Fibroblast of skin of left biceps (primary cell): ENCODE data around the gene EOGT.

Experiments
- DNase-seq, 2 experiments: peaks; one replicate each; pipeline ENCODE4 v3.0.0-alpha.2; 2013; ENCODE audit warnings: low read depth in 2 of 2

The EOGT gene

DNA sequence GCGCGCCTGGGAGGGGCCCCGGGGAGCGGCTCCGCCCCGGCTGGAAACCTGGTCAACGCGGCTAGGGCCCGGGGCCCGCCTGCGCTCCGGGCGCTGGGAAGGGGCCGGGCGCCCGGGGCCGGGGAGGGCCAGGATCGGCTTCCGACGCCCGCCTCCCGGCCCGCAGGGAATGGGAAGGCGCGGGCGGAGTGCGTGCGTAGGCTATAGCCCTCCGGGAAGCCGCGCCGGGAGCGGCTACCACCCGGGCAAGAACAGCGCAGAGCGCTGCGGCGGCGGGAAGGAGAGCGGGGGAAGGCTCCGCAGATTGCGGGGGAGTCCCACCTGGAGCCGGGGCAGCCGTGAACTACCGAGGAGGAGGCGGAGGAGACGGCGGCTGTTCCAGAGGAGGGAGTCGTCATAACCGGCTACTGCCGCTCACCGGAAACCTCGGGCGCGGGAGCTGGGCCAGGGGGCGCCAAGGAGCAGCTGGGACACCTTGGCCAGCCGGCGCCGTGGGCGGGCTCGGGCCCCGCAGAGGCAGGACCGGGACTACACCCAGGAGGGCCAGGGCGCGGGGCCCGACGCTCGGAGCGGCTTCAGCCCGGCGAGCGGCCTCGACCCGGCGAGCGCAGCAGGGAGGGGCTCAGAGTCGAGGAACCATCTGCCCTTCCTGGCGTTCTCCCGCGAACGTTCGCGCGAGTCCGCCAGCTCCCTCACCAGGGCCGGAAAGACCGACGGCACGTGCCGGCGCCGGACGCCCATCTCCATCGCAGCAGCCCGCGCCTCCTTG, at the start of gene EOGT:
Gene EOGT, minus strand, starts transcription at position 432 of the 769 bp plus-strand sequence. CDS start 3,838 bp downstream, outside the sequence.
- peak; percentile 53 to 57 for DNase-seq

DNA sequence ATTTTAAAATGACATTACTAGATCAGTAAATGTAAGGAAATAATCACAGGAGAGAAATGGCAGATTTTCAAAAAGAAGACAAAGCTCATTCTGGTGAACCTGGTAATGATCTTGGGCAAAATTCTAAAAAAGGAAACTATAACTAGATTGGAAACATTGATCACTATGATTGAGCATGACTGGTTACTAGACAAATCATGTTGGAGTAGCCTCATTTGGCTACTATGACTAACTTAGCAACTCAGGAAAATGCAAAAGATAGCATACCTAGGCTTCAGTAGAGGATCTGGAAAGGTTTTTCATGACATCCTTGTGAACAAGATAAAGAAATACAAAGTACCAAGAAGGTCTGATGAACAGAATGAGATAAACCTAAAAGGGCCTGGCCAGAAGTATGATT, 46.2 kb upstream of the EOGT start:
- DNase-seq: no peak

- DNase-seq: no peak
These were observed 45.4 kb upstream of the EOGT start for GRCh38 chr3:69058947-69059224.

GRCh38 chr3:69058180-69058946, 44.9 kb upstream of the EOGT start:
- no peak for DNase-seq

- no peak for DNase-seq
These were observed 39.0 kb upstream of the EOGT start for GRCh38 chr3:69052472-69052898.

- DNase-seq: peak; percentile 97
These were observed 38.4 kb upstream of the EOGT start, which contains the start of gene TMF1 for GRCh38 chr3:69051756-69052471. TMF1 (minus strand) TSS chr3:69052333; CDS start chr3:69052086, 247 bp downstream.

DNA sequence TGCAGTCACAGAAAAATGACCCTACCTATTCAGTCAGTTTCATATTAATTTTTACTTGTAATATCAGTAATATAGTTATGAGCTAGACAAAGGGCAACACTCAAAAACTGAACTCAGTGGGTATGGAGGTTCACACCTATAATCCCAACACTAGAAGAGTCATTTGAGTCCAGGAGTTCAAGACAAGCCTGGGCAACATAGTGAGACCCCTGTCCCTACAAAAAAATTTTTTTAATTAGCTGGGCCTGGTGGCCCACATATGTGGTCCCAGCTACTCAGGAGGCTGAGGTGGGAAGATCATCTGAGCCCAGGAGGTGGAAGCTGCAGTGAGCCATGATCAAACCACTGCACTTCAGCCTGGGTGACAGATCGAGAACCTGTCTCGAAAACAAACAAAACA, 35.5 kb upstream of the EOGT start:
- no peak for DNase-seq

DNA sequence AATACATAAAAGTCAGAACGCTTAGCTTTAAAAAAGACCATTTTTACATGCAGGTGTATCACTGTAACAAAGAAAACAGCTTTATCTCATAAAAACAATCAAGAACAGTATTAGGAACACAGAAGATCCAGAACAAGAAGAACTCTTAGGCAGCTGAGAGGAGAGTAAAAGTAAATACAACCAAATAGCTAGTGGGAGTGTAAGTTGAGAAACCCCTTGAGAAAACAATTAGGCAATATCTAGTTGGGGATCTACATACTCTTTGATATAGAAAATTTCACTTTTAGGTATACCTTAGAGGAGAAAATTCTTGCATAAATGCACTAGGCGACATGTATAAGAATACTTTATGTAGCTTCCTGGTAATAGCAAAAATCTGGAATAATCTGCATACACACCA, 31.1 kb upstream of the EOGT start:
- DNase-seq: no peak

GRCh38 chr3:69033470-69033869, 20.0 kb upstream of the EOGT start:
- DNase-seq: peak; percentile 49 to 52

DNA sequence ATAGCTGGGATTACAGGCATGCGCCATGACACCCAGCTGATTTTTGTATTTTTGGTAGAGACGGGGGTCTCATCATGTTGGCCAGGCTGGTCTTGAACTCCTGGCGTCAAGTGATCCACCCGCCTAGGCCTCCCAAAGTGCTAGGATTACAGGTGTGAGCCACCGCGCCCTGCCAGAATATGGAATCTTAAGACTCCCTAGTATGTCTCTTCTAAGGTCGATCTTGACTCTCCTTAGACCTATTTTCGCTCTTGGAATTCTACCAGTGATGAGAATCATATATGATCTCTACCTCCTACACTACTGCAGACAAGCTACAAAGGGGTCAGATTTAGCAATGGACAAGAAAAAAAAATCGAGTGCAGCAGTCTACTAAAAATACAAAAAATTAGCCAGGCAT, 19.3 kb upstream of the EOGT start:
- DNase-seq: no peak

DNA sequence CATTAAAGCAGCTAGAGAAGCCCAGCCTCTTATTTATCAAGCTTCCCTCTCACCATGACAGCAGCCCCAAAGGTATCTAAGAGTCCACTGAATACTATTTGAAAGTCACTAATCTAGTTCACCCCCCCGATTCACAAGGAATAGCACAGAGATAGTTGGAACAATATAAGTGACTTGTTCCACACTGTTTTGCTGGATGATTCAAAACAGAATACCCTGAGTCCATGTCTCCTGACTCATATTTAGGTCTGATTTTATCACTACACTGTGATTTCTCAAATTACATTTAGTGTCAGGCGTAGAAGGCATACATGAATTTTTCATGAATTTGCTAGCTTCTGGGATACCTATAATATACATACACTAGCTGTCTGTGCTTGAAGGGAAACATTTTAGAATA, 18.7 kb upstream of the EOGT start:
- no peak for DNase-seq

GRCh38 chr3:69031635-69032034, 18.2 kb upstream of the EOGT start:
- DNase-seq: no peak

- DNase-seq: no peak
These were observed 7.4 kb upstream of the EOGT start for GRCh38 chr3:69020857-69021256.

DNA sequence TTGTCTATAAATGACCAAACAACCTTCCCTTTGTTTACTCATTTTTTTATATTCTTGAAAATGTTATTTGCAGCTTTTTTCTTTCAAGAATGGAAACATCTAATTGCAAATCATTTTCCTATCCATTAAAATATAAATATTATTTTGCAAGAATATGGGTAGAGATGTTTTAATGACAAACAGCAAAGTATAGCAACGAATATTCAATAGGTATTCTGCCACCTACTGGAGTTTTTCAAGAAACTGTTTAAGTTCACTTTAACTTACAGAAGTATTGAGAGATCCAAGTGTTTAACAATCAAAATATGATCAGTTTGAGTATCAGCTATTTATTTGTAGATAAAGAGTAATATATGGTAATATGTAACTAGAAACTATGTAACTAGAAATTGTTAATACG, 6.9 kb upstream of the EOGT start:
- DNase-seq: no peak

GRCh38 chr3:69016901-69017300, 3.4 kb upstream of the EOGT start:
- no peak for DNase-seq

- DNase-seq: no peak
These were observed 2.6 kb upstream of the EOGT start for GRCh38 chr3:69016102-69016501.

GRCh38 chr3:69014022-69014580, 617 bp upstream of the EOGT start:
- no peak for DNase-seq

GRCh38 chr3:69012800-69013252, 658 bp downstream of the EOGT start:
- no peak for DNase-seq

- DNase-seq: peak; percentile 34 to 50
These were observed 1.2 kb downstream of the EOGT start for GRCh38 chr3:69012100-69012799.

GRCh38 chr3:69011096-69011730, 2.3 kb downstream of the EOGT start:
- DNase-seq: no peak
